Neural cell (in vitro differentiated cells): Measurements from ENCODE around the gene MRPL43. TPM values are rescaled to one million over a fixed set of nuclear protein-coding genes. Genes with fewer than 3 reads are reported as not detected.
A peak's percentile ranks its signal among the peaks of the same experiment; 100 is the strongest.

Experiments
- H2AFZ ChIP-seq: fragments of 200-600, 300-800 bp; sonication (generic), shearing (Covaris generic); 2 replicates; pipeline ENCODE4 v1.6.0; 2014; ENCODE audit warnings: low read depth, mild to moderate bottlenecking, antibody characterized with exemption, low read length, moderate library complexity
- H3F3A ChIP-seq: fragments of 200-600 bp; shearing (Covaris generic); 2 replicates; pipeline ENCODE4 v1.6.1; 2016; ENCODE audit warnings: mild to moderate bottlenecking, moderate library complexity, mixed read lengths, antibody characterized with exemption, low read length; ENCODE audit not compliant: insufficient read depth, poor library complexity, severe bottlenecking
- H3K27ac ChIP-seq: fragments of 200-600, 300-800 bp; sonication (generic), shearing (Covaris generic); 2 replicates; pipeline ENCODE4 v1.5.1; 2014; ENCODE audit warnings: mild to moderate bottlenecking, low read length, moderate library complexity
- H3K27me3 ChIP-seq: fragments of 300-800, 200-600 bp; sonication (generic), shearing (Covaris generic); 2 replicates; pipeline ENCODE4 v1.6.0; 2014; ENCODE audit warnings: mild to moderate bottlenecking, low read depth, low read length, moderate library complexity; ENCODE audit not compliant: insufficient read depth
- H3K36me3 ChIP-seq: fragments of 300-800, 200-600 bp; sonication (generic), shearing (Covaris generic); 2 replicates; pipeline ENCODE4 v1.5.1; 2014; ENCODE audit warnings: mild to moderate bottlenecking, antibody characterized with exemption, low read length, moderate library complexity; ENCODE audit not compliant: insufficient read depth
- H3K4me2 ChIP-seq: fragments of 300-800, 200-600 bp; sonication (generic), shearing (Covaris generic); 2 replicates; pipeline ENCODE4 v1.6.0; 2014; ENCODE audit warnings: mild to moderate bottlenecking, low read length
- H3K4me3 ChIP-seq: fragments of 300-800, 200-600 bp; sonication (generic), shearing (Covaris generic); 2 replicates; pipeline ENCODE4 v1.5.1; 2014; ENCODE audit warnings: mild to moderate bottlenecking, low read length, moderate library complexity
- H3K79me2 ChIP-seq: fragments of 200-600 bp; shearing (Covaris generic); replicated peaks from 2 replicates; pipeline ENCODE4 v1.6.0; 2014; ENCODE audit warnings: mild to moderate bottlenecking, low read length, moderate library complexity; ENCODE audit not compliant: insufficient read depth
- H3K9ac ChIP-seq: fragments of 300-800, 200-600 bp; sonication (generic), shearing (Covaris generic); 2 replicates; pipeline ENCODE4 v1.6.1; 2016; ENCODE audit warnings: mild to moderate bottlenecking, low read length, mixed read lengths
- H3K9me2 ChIP-seq: fragments of 200-600 bp; shearing (Covaris generic); 2 replicates; pipeline ENCODE4 v1.6.1; 2016; ENCODE audit warnings: mild to moderate bottlenecking, low read length, mixed read lengths; ENCODE audit not compliant: insufficient read depth
- H3K9me3 ChIP-seq: fragments of 200-600, 300-800 bp; sonication (generic), shearing (Covaris generic); 2 replicates; pipeline ENCODE4 v1.6.1; 2016; ENCODE audit warnings: mild to moderate bottlenecking, mixed run types, low read length, moderate library complexity, mixed read lengths
- H4K20me1 ChIP-seq: fragments of 200-600 bp; shearing (Covaris generic); 2 replicates; pipeline ENCODE4 v1.6.1; 2016; ENCODE audit warnings: mild to moderate bottlenecking, mixed run types; ENCODE audit not compliant: insufficient read depth
- EP300 ChIP-seq: fragments of 450-650 bp; conservative IDR thresholded peaks from 2 replicates; pipeline ENCODE4 v1.6.1; 2014; ENCODE audit warnings: antibody characterized with exemption, mild to moderate bottlenecking, moderate library complexity; ENCODE audit not compliant: poor library complexity, severe bottlenecking
- EZH2 ChIP-seq: fragments of 200-600, 300-800 bp; shearing (Covaris generic), sonication (generic); IDR thresholded peaks from 2 replicates; pipeline ENCODE4 v1.6.1; 2014; ENCODE audit warnings: antibody characterized with exemption, low read length, borderline replicate concordance, mild to moderate bottlenecking; ENCODE audit not compliant: insufficient read depth, poor library complexity, severe bottlenecking
- MXI1 ChIP-seq: fragments of 450-650 bp; conservative IDR thresholded peaks from 2 replicates; pipeline ENCODE4 v1.6.1; 2014; ENCODE audit warnings: antibody characterized with exemption, mild to moderate bottlenecking; ENCODE audit not compliant: poor library complexity, severe bottlenecking
- POLR2AphosphoS5 ChIP-seq: IDR thresholded peaks from 2 replicates; pipeline ENCODE4 v1.6.1; 2012
- RAD21 ChIP-seq: fragments of 450-650 bp; conservative IDR thresholded peaks from 2 replicates; pipeline ENCODE4 v1.6.1; 2014; ENCODE audit warnings: antibody characterized with exemption, mild to moderate bottlenecking, moderate library complexity
- SMC3 ChIP-seq: fragments of 450-650 bp; conservative IDR thresholded peaks from 2 replicates; pipeline ENCODE4 v1.6.1; 2014; ENCODE audit warnings: antibody characterized with exemption, mild to moderate bottlenecking, moderate library complexity; ENCODE audit not compliant: poor library complexity
- TAF1 ChIP-seq: IDR thresholded peaks from 2 replicates; pipeline ENCODE4 v1.6.1; 2012; ENCODE audit warnings: low read depth
- polyA plus RNA-seq: library from polyadenylated mRNA; depleted of rRNA; stranded (reverse); fragments of >200 nt; gene quantifications from 2 replicates; pipeline ENCODE4 v1.2.3, GENCODE V29; 2014
- TF ChIP-seq, protein P1 (sequence below): fragments of 450-650 bp; IDR thresholded peaks from 2 replicates; pipeline ENCODE4 v1.5.1; 2014; ENCODE audit warnings: antibody characterized with exemption, mild to moderate bottlenecking, moderate library complexity; ENCODE audit not compliant: poor library complexity, severe bottlenecking
- TF ChIP-seq, protein P2 (sequence below): IDR thresholded peaks from 2 replicates; pipeline ENCODE4 v1.6.1; 2012; ENCODE audit warnings: borderline replicate concordance

Gene MRPL43
- polyA plus RNA-seq, 1 donor from 2014 or later: 121 TPM

DNA sequence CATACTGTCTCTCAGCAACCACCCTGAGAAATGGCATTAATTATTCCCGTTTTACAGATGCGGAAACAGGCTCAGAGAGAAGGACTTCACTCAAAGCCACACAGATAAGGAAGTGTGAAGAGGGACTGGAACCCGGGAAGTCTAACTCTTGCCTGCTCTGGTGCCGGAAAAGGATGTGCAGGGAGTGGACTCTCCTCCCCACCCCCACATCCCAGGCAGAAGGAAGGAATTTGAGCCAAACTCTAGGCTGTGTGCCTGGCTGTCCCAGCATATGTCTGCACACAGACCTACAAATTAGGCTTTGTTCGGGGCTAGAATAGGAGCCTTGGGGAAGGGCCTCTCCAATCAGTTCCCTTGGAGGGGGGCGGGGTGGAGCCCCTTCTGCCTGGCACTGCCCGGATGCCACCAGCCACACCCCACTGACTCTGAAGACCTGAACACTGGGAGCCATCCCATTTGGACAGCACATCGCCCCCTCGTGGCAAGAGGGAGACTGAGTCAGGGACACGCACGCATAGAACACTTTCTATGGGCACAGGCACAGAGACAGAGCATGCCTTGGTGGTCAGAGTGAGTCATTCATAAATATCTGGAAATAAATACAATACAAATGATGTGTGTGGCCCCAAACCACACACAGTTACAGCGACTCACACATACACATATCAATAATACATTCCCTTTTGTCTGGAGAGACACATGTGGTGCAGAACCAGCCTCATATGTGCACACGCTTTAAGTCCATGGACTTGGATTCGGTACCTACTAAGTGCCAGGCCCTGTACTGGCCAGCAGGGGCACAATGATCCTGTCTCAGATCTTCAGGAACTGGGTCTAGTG lies 25.4 kb upstream of the MRPL43 start (continued):
- TF ChIP-seq RAD21 (peak; percentile 34), MXI1 (no peak), TAF1 (no peak), SMC3 (peak; percentile 37), POLR2AphosphoS5 (no peak)

DNA sequence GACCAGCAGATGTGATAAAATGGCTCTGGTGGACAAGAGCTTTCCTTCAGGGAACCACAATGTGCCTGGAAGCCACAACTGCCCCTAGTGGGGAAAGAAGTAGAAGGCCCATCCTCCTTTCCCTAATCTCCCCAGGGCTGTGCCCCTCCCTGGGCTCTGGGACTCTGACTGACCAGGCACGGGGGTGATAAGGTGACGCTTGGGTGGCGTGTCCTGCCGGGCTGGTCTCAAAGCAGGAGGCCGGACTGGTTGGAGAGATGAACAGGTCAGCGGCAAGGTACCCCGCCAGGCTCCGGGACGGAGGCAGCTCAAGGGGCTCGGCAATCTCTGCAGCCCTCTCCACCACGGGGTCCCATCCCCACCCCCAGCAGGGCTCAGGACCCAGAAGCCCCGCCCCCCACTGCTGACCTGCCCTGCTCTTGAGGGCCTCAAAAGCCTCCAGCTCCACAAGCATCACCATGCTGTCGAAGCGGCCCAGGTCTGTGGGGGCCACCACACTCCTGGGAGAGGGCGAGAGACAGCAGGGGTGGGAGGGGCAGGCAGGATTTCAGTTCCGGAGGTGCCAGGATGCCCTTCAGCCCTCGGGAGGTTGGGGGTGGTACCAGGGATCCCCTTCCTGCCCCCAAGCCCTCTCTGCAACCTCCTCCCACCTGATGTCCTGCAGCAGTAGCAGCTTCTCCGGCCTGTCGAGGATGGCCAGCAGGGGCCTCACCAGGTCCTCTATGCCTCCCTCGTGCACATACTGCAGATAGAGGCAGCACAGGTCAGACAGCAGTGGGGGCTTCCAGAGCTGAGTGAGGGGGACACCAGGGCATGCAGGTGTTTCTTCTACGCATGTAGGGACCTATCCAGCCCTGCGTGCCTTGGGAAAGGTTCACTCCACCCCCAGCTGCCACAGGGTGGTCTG lies 24.5 kb upstream of the MRPL43 start:
- Histone ChIP-seq H3F3A (no peaks in the 10 kb centered on the region), H3K36me3 (no peaks in the 10 kb centered on the region), H4K20me1 (no peaks in the 10 kb centered on the region), H3K27ac (no peak overlapping the region), H3K27me3 (peaks cover 17% of the 10 kb centered on the region), H3K9me2 (no peaks in the 10 kb centered on the region), H3K4me2 (no peak overlapping the region), H3K4me3 (no peak overlapping the region), H2AFZ (no peak overlapping the region), H3K9me3 (no peaks in the 10 kb centered on the region), H3K79me2 (no peaks in the 10 kb centered on the region), H3K9ac (no peak overlapping the region)
- TF ChIP-seq TAF1: no peak
- TF ChIP-seq, protein P1, sequence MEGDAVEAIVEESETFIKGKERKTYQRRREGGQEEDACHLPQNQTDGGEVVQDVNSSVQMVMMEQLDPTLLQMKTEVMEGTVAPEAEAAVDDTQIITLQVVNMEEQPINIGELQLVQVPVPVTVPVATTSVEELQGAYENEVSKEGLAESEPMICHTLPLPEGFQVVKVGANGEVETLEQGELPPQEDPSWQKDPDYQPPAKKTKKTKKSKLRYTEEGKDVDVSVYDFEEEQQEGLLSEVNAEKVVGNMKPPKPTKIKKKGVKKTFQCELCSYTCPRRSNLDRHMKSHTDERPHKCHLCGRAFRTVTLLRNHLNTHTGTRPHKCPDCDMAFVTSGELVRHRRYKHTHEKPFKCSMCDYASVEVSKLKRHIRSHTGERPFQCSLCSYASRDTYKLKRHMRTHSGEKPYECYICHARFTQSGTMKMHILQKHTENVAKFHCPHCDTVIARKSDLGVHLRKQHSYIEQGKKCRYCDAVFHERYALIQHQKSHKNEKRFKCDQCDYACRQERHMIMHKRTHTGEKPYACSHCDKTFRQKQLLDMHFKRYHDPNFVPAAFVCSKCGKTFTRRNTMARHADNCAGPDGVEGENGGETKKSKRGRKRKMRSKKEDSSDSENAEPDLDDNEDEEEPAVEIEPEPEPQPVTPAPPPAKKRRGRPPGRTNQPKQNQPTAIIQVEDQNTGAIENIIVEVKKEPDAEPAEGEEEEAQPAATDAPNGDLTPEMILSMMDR: peak; percentile 22

DNA sequence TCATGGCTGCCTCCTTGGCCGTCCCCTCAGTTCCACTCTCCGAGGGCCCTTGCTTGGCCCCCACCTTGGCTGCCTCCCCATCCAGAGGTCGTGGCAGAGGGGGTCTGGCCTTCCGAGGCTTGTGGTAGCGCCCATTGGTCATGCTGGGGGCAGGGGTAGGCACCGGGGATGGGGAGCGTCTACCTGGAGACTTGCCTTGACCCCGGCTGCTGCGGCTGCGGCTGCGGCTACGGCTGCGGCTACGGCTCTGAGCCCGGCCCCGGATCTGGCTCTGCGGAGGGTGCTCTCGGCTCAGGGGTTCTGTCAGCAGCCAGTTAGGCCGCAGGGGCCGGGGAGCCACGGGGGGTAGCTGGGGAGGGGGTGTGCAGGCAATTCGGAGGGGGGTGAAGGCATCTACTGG lies 23.0 kb upstream of the MRPL43 start:
- no peaks in the 10 kb centered on the region for H3K79me2 ChIP-seq
- H3F3A ChIP-seq: no peaks in the 10 kb centered on the region
- H3K9ac ChIP-seq: no peak overlapping the region
- no peak overlapping the region for H3K27ac ChIP-seq
- H3K9me3 ChIP-seq: no peaks in the 10 kb centered on the region
- no peak for TF ChIP-seq SMC3
- TF ChIP-seq, protein P2, sequence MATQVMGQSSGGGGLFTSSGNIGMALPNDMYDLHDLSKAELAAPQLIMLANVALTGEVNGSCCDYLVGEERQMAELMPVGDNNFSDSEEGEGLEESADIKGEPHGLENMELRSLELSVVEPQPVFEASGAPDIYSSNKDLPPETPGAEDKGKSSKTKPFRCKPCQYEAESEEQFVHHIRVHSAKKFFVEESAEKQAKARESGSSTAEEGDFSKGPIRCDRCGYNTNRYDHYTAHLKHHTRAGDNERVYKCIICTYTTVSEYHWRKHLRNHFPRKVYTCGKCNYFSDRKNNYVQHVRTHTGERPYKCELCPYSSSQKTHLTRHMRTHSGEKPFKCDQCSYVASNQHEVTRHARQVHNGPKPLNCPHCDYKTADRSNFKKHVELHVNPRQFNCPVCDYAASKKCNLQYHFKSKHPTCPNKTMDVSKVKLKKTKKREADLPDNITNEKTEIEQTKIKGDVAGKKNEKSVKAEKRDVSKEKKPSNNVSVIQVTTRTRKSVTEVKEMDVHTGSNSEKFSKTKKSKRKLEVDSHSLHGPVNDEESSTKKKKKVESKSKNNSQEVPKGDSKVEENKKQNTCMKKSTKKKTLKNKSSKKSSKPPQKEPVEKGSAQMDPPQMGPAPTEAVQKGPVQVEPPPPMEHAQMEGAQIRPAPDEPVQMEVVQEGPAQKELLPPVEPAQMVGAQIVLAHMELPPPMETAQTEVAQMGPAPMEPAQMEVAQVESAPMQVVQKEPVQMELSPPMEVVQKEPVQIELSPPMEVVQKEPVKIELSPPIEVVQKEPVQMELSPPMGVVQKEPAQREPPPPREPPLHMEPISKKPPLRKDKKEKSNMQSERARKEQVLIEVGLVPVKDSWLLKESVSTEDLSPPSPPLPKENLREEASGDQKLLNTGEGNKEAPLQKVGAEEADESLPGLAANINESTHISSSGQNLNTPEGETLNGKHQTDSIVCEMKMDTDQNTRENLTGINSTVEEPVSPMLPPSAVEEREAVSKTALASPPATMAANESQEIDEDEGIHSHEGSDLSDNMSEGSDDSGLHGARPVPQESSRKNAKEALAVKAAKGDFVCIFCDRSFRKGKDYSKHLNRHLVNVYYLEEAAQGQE: no peak
- TF ChIP-seq RAD21: no peak
- no peak for TF ChIP-seq TAF1
- no peak for TF ChIP-seq EZH2
- TF ChIP-seq EP300: no peak
- TF ChIP-seq, protein P1: no peak
- TF ChIP-seq POLR2AphosphoS5: no peak
- TF ChIP-seq MXI1: no peak
- H3K36me3 ChIP-seq: no peaks in the 10 kb centered on the region
- no peak overlapping the region for H3K4me3 ChIP-seq
- H4K20me1 ChIP-seq: no peaks in the 10 kb centered on the region
- H2AFZ ChIP-seq: no peak overlapping the region
- H3K9me2 ChIP-seq: no peaks in the 10 kb centered on the region
- H3K4me2 ChIP-seq: no peak overlapping the region
- H3K27me3 ChIP-seq: peaks cover 7% of the 10 kb centered on the region
